GM12872 (cell line): ENCODE data around the gene ENOX1.

Experiments used
- TF ChIP-seq, protein P1 (sequence below): IDR thresholded peaks from 3 replicates; pipeline ENCODE4 v1.5.1; 2011; ENCODE audit warnings: low read depth, mild to moderate bottlenecking, low read length, moderate library complexity; ENCODE audit not compliant: insufficient read depth

ENOX1 gene

GRCh38 chr13:43433691-43434141 lies 353.1 kb downstream of the ENOX1 start:
- TF ChIP-seq, protein P1, sequence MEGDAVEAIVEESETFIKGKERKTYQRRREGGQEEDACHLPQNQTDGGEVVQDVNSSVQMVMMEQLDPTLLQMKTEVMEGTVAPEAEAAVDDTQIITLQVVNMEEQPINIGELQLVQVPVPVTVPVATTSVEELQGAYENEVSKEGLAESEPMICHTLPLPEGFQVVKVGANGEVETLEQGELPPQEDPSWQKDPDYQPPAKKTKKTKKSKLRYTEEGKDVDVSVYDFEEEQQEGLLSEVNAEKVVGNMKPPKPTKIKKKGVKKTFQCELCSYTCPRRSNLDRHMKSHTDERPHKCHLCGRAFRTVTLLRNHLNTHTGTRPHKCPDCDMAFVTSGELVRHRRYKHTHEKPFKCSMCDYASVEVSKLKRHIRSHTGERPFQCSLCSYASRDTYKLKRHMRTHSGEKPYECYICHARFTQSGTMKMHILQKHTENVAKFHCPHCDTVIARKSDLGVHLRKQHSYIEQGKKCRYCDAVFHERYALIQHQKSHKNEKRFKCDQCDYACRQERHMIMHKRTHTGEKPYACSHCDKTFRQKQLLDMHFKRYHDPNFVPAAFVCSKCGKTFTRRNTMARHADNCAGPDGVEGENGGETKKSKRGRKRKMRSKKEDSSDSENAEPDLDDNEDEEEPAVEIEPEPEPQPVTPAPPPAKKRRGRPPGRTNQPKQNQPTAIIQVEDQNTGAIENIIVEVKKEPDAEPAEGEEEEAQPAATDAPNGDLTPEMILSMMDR: no peak

GRCh38 chr13:43432958-43433357 lies 353.8 kb downstream of the ENOX1 start:
- TF ChIP-seq, protein P1: no peak

- TF ChIP-seq, protein P1: no peak
Observed at GRCh38 chr13:43431841-43432240, 354.9 kb downstream of the ENOX1 start.

GRCh38 chr13:43431290-43431716 lies 355.5 kb downstream of the ENOX1 start:
- TF ChIP-seq, protein P1: no peak

- TF ChIP-seq, protein P1: no peak
Observed at GRCh38 chr13:43428545-43429296, 358.1 kb downstream of the ENOX1 start.

- TF ChIP-seq, protein P1: no peak
Observed at GRCh38 chr13:43426355-43426754, 360.4 kb downstream of the ENOX1 start.

- TF ChIP-seq, protein P1: no peak
Observed at GRCh38 chr13:43425234-43425633, 361.5 kb downstream of the ENOX1 start.
